Measurements from ENCODE around the gene CYB561D2.

- TF ChIP-seq CTCF (conservative IDR thresholded peaks at IDR 0.05), result 0 out of 2 replicates have a peak, but pooled peaks have one; percentile 12
- TF ChIP-seq EZH2 (IDR thresholded peaks at IDR 0.05; ENCODE audit: low read depth), result no peak
These were observed 28.6 kb upstream of the CYB561D2 start for GRCh38 chr3:50322115-50322385.

Data from PC-9 (cell line).